ENCODE results near the gene PIGQ.

Gene PIGQ

GRCh38 chr16:606656-607307 is 37.0 kb downstream of the PIGQ start:
- no peak for DNase-seq (ENCODE audit: low spot score)

DNA sequence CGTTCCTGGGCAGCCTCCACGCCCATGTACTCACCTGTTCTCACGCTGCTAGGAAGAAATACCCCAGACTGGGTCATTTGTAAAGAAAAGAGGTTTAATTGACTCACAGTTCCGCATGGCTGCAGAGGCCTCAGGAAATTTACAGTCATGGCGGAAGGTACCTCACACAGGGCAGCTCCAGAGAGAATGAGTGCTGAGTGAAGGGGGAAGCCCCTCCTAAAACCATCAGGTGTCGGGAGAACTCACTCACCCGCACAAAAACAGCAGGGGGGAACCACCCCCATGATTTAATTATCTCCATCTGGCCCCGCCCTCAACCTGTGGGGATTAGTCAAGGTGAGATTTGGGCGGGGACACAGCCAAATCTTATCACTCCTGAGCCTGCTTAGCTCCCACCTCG is 38.3 kb downstream of the PIGQ start:
- no peak for DNase-seq (ENCODE audit: low spot score)

GRCh38 chr16:609316-609715 is 39.5 kb downstream of the PIGQ start:
- no peak for DNase-seq (ENCODE audit: low spot score)

- no peak for DNase-seq (ENCODE audit: low spot score)
Observed at GRCh38 chr16:609984-610383, 40.2 kb downstream of the PIGQ start.

DNA sequence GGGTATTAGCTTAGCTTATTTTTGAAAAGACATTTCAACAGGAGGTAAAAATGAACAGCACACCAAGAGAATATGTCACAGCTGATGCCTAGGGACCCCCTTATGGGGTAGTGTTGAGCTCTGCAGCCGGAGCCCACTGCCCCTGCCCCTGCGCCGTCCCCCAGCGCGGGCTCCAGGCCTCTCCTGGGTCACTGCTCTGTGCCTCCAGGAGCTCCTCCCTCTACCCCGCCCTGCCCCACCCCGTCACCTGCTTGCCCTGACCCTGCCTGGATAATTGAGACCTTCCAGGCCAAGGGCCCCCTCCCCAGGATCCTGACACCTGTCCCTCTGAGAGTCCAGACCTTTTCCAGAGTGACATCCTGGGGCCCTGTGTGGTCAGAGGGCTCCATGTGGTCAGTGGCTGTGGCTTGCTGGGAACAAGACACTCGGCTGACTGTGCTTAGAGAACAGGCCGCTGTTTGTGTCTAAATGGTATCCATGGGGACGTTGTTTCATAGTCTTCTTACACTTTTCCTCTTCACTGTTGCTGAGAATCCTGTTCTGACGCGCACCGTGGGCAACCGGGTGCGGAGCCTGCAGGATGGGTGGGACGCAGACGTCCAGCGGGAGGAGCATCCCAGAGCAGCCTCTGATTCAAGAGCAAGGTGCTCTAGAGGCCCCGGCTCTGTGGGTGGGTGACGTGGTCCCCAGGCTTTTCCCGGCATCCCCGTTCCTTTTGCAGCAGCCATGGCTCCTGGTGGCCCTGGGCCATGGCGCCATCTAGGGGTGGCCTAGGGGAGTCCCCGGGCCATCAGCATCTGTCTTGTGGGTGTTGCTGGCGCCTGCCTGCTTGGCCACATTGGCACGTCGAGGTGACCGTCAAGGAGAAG is 41.0 kb downstream of the PIGQ start:
- DNase-seq (ENCODE audit: low spot score): peak; percentile 56

DNA sequence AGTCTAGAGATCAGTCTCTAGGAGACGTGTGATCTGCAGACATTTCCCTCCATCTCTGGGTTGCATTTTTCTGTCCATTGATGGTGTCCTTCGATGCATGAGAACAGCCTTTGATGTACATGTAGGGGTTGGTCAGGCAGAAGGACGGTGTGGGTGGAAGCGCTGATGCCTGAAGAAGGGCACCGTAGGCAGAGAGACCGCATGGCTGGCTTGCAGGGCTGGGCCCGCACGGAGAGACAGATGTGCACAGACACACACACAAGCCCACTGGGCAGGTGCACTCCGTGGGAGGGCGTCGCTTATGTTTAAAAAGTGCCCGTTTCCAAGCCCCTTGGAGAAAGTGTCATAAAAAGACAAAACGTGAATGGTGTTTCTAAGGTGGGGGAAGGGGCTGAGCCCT is 45.4 kb downstream of the PIGQ start:
- no peak for DNase-seq (ENCODE audit: low spot score)

GRCh38 chr16:616733-617586 is 47.2 kb downstream of the PIGQ start:
- no peak for DNase-seq (ENCODE audit: low spot score)

- no peak for DNase-seq (ENCODE audit: low spot score)
Observed at GRCh38 chr16:617855-618254, 48.1 kb downstream of the PIGQ start.

DNA sequence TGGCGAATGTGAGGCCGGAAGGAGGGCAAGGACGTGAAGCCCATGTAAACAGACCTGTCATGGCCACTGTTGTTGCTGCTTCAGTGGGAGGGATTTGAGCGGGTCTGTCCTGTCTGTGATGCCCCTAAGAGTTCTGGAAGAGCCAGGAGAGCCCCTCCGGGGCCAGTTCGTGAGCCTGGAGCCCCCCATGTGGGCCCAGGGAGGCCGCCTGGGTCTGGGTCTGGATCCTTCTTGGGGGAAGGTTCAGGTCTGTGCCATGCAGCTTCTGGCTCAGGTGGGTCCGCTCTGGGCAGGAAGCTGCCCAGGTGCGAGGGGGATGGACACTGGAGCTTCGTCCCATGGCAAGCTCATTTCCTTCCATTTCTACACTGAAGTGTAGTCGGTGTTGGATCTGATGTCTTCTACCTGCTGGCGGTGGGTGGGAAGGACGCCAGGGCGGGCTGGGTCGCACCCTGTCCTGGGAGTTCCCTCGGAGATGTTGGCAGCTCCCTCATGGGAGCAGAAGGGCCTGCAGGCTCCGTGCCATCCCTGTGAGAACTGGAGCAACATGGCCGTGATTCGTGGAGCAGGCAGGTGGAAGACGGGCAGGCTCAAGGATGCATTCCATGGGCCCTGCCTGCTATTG is 49.8 kb downstream of the PIGQ start:
- no peak for DNase-seq (ENCODE audit: low spot score)

- DNase-seq (ENCODE audit: low spot score): no peak
Observed at GRCh38 chr16:620700-621525, 51.1 kb downstream of the PIGQ start.

DNA sequence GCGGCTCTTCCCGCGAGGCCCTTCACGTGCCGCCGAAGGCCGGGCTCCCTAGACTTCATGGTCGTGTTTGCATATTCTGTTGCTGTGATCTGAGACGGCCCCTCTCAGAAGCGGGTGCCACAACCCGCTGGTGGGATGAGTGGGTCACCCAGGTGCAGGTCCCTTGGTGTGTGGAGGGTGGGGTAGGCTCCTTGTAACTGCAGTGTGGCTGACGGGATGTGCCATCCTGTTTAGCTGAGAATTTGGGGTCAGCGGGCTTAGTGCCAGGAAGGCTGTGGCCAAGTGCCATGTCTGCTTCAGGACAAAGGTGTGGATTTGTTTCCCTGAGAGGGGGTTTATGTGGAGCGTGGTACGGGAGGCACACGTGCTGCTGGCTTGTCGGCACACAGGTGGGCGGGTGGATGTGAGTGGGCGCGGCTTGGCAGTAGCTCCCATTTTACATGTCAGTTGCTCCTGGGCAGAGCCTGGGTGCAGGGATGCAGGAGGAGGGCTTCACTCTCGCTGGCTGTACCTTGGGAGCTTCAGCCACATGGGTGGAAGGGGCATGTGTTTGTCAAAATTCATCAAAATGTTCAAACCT is 51.8 kb downstream of the PIGQ start:
- DNase-seq (ENCODE audit: low spot score): no peak

DNA sequence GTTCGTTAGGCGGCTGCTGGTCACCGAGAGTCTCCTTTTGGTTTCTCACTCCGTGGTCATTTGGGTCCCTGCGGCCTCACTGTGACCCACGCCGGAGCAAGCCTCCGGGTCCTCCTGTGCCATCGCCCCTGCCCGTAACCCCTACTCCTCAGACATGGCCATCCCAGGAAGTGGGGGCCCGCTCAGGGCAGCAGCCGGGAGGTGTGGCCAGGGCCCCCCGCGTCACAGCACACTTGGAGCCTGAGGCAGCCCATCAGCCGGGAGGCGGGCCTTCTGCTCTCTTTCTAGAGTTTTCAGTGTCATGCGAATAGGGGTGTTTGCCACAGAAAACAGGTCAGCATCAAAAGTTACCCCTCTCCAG is 53.1 kb downstream of the PIGQ start:
- DNase-seq (ENCODE audit: low spot score): no peak

DNA sequence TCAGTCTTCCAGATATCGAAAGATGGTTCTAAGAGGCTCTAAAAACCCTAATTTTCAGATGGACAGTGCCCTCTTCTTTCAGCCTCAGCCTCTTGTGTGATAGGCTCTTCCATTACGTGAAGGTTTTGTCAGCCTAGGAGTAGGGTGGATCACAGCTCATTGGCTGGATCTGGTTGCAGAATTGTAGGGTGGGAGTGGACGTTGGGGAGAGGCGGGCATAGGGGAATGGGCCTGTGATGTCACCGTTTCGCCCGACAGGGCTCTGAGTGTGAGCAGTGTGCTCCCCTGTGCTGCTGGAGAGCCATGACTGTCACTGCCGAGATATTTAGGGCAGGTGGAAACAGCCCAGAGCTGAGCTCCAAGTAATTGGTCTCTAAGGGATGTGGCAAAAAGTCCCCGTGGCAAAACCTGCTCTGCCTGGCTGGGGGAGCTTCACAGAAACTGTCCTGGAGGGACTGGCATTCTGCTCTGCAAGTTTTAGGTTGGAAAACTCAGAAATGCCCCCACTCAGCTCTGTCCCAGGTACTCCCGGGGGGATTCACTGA is 54.8 kb downstream of the PIGQ start:
- DNase-seq (ENCODE audit: low spot score): no peak

- DNase-seq (ENCODE audit: low spot score): no peak
Observed at GRCh38 chr16:625117-625976, 55.6 kb downstream of the PIGQ start.

DNA sequence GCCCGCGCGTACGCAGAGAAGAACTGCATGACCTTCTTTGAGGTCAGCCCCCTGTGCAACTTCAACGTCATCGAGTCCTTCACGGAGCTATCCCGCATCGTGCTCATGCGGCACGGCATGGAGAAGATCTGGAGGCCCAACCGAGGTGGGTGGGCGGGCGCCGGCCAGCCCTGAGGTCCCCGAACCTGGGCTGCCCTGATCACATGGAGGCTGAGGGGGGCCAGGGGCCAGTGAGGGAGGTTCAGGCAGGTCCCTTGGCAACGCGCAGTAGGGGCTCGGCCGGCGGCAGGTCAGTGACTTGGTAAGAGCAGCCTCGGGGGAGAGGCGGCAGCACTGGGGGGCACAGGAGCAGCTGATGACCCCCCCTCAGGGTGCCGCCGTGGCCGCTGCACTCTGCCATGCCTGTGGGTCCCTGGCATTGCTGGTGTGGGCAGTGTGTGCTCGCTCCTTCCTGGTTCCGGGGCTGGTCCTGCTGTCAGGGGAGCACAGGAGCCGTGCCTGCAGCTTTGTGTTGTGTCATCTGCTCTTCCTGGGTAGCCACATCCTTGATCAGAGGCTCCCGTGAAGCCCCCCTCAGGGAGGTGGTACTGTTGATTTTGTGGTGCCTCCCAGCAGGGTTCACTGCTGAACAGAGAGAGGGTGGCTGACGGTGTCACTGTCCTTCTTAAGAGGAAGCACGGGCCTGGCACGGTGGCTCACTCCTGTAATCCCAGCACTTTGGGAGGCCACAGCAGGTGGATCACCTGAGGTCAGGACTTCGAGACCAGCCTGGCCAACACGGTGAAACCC is 56.4 kb downstream of the PIGQ start:
- no peak for DNase-seq (ENCODE audit: low spot score)

- no peak for DNase-seq (ENCODE audit: low spot score)
Observed at GRCh38 chr16:626787-627453, 57.2 kb downstream of the PIGQ start.

DNA sequence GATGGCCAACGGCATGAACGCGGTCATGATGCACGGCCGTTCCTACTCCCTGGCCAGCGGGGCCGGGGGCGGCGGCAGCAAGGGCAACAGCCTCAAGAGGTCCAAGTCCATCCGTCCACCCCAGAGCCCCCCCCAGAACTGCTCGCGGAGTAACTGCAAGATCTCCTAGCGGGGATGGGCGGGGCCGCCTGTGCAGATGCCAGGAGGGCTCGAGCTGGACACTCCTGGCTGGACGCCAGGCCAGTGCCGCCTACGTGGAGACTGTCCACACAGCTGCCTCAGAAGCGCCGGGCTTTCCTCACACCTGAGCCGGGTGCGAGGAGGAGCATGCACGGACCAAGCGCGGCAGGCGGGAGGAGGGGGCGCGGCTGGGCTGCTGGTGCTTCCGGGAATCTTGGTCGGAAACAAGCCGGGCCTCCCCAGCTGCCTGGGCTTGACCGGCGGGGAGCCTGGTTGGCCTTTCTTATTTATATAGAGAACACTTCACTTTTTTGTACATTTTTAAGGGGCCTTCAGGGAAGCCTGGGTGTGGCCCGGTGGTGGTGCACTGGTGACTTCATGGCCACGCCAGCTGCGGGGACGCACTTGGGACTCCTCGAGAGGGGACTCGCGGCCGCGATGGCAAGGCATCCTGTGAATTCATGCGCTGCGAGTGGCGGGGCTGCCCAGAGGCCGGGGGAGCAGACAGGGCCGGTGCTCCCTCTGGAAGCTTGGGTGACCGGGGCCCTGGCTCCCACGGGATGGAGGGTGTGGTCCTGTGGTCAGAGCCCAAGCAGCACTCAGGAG is 57.9 kb downstream of the PIGQ start:
- DNase-seq (ENCODE audit: low spot score): no peak
